Activated CD4-positive, CD25-positive, alpha-beta regulatory T cell treated with anti-CD3 and anti-CD28 coated beads, Interleukin-2, amount 50 U/mL, for 16 hours (primary cell): Measurements from ENCODE around the gene SFXN5.

Experiments used
- DNase-seq: peaks from one replicate; pipeline ENCODE4 v3.0.0-alpha.2; 2020; ENCODE audit warnings: low read depth, low spot score

SFXN5 gene

DNA sequence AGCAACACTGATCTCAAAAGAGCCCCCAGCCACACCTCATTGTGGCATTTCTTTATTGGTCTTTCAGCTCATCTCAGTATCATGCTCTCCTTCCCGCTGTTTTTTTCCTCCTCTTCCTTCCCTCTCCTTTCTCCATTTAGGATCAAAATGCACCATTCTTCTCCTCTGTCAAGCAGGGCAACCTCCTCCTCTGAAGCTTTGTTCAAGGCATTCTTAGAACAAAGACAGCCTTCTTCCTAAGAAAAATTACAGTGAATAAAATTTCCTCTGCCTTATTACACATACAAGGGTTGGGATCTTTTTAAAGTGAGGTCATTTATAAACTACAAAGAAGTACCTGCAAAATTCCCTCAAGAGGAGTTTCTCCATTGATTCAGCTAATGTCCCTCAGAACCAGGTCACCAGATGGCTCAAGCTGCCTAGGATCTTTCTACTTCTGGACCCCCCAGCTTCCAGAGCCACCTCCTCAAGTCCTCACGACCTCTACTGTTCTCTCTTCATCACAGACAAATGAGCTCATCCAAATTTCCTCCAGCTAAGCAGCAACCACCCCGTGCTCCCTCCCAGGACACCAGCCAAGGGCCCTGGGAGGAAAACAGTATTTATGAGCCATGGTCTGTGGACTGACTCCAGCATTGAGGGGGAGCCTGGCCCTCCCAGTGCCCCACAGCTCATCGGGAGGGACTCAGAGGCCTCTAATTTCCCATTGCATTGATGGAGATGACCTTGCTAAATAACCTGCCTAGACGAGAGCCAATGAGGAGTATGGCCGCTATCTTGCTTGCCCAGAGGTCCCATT lies 18.0 kb downstream of the SFXN5 start:
- DNase-seq, result no peak

DNA sequence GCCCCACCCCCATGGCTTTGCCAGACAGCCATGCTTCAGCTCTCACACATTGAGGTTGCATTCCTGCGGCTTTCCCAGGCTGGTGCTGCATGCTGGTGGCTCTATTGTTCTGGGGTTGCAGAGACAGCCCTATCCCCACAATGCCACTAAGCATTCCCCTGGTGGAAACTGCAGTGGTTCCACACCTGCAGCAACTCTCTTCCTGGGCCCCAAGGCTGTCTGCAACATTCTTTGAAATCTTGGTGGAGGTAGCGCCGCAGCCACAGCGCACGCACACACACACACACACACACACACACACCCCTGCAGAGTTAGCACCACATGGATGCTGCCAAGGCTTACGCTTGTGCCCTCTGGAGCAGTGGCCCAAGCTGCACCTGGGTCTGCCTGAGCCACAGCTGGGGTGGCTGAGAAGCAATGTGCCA lies 21.4 kb downstream of the SFXN5 start:
- no peak for DNase-seq

DNA sequence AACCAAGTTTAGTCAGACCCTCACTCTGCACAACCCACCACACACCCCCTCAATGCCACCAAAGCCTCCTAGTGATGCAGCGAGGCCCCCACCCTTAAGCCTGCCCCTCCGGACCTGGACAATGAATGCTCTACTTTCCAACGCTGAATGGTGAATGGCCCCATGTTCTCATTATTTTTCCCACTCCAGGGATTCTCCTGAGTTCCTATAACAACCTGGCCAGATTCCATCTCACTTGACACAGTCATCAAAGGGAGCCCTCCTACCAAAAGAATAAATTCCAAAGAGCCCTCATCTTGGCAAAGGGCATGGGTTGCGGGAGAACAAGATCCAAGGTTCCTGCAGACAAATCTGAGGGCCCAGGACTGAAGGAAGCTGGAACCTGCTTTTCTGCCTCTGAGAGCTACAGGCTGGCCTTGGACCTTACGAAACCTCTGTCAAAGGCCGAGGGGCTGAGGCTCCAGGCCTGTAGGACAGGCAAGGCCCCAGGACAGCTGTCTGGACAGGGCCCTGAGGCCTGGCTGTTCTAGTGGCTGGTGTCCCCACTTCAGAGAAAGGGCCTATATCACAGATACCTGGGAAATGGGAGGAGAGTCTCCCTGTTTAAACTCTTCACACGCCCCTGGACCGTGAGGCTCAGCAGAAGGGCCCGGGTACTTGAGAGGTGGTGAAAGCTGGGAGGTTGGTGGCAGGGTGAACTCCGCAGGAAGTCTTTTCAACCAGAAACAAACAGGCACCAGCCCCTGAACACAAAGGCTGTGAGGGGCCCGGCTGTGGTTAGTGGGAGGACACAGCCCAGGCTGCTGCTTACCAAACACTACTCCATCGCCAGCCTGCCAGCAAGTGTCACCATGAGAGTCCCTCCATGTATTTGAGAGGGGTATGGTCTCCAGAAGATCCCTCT lies 27.3 kb downstream of the SFXN5 start:
- no peak for DNase-seq

DNA sequence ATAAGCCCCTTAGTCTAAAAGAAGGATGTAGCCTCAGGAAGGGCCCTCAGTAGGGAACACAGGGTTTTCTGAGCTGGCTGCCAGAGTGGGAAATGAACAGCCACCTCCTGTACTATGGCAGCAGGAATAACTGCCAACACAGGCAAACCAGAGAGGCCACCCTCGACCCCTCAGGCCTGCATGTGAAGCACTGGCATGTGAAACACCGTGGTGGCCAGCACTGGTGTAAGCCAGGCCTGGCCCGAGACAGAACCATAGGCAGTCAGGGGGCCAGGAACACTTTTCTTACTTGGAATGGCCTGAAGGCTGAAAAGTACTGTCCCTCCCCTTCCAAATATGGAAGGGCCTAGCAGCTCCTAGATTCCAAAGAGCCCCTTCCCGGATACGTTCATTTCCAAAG lies 28.2 kb downstream of the SFXN5 start:
- no peak for DNase-seq

DNA sequence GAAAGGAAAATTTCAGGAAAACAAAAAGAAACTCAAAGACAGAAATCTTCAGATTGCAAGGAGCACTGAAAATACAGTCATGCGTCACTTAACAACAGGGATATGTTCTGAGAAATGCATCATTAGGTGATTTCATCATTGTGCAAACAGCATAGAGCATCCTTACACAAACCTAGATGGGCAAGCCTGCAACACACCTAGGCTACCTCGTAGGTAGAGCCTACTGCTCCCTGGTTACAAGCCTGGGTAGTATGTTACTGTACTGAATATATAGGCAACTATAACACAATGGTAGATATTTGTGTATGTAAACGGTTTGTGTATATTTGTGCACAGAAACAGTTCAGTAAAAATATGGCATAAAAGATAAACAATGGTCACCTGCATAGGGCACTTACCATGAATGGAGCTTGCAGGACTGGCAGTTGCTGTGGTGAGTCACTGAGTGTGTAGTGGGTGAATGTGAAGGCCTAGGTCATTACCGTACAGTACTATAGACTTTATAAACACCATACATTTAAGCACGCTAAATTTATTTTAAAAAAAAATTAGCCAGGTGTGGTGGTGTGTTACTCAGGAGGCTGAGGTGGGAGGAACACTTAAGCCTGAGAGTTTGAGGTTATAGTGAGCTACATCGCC lies 33.4 kb downstream of the SFXN5 start:
- no peak for DNase-seq

DNA sequence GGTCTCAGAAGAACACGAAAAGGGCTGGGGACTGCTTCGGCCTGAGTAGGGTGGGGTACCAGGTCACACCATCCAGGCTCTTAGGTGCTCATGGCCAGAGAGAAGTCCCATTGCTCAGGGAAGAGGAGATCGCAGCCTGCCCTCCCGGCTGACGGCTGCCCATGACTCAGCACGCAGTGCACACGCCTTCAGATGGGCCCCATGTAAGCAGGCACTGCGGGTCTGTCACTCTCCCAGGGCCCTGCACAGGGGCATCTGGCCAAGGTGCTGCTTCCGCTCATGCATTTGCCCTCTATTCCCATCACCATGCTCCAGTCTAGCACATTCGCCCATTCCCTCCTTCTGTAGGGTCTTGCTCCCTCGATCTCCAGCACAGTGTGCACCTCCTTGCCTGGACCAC lies 34.7 kb downstream of the SFXN5 start:
- DNase-seq, result no peak

DNA sequence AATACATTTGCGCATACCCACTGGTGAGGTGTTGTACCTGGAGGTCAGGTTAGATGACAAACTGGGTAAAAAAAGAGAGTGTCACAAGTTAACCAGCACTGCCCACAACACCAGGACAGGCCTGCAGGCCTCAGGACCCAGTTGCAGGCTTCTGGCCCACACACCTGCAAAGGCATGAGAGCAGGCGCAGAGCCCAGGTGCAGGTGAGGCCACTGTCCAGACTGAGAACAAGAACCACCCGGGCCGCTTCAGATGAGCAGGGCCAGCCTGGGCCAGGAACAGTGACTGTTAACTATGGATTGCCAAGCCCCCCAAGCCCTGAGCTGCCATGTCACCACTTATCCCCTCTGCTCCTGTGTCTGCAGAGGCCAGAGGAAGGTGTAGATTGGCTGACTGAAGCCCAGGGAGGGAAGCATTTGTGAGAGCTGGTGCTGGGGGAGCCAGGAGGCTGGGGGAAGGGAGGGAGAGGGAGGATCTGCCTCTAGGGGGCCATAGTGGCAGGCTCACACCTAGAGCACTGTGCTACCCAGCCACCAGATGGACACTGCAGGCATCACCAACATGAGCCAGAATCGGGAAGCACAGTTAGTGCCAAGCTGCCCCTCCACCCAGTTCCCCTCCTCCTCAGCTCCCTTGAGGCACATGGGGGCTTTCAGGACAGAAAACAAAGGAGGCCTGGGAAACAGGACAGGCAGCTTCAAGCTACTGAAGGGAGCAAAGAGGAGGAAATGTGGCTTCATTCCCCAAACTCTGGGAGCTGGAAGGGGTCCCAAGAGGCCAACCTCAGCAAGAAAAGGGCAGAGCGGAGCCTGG lies 35.4 kb downstream of the SFXN5 start:
- no peak for DNase-seq

DNA sequence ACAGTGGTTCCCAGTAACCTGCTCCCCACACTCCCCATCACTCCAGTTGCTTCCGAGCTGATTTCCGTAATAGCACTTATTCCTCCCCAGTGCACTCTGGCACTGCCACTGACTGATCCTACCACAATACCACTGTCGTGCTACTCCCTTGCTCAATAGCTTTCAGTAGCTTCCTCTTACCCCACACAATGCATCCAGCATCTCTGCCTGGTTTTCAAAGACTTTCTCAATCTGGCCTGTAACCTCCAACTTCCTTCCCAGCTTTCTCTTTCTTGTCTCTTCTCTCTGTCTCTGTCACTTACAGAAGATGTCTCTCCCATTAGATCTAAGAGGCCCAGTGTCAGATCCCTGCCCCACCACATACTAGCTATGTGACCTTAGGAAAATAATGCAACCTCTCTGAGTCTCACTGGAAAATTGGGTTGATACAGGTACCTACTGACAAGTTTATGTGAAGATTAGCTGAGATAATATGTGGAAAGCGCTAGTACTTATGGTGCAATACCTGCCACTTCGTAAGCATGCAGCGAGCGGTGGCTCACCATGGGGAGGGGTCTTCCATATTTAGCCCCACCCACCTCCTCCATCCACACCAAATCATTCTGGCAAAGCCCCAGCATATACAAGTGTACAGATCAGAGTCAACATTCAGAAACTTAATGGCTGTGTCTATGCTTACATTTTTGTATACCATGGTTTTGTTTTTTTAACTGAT lies 36.7 kb downstream of the SFXN5 start:
- no peak for DNase-seq

DNA sequence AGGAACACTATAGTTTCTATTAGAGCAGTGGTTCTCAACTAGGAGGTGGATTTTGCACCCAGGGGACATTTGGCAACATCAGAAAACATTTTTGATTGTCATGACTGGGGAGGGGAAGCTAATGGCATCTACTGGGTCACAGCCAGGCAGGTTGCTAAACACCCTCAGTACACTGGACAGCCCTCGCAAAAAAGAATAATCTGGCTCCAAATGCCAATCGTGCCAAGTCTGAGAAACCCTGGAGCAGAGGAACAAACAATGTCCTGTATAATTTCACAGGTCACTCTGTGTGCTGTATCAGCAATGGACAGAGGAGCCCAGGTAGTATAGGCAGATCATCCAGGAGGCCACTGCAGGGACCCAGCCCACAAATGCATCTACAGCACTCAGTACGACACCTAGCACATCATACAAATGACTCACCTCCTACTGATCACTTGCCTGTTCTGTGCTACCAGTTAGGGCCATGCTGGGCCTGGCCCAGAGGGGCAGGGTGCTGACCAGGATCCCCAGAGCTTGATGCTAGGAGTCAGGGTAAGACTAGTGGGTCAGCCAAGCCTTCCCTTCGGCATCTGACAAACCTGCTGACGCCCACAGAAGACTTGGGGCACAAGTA lies 37.6 kb downstream of the SFXN5 start:
- no peak for DNase-seq

DNA sequence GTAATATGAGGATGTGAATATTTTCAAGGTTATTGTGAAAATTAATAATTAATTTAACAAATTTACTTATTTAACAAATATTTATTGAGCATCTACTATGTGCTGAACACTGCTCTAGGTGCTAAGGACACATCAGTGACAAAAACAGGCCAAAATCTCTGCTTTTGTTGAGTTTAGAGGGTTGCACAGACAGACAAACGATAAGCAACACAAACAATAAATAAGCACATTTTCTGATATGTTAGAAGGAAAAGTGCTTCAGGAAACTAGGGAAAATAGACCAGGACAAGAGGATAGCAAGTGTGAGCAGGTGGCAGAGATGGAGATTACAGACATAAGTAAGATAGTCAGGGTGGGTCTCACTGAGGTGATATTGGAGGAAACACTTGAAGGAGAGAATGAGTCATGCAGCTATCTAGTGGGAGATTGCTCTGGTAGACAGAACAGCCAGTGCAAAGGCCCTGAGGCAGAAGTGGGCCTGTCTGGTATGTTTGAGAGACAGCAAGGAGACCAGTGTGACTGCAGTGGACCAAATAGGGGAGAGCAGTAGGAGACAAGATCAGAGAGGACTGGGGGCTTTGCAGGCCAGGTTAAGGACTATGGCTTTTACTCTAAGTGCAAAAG lies 38.3 kb downstream of the SFXN5 start:
- DNase-seq, result no peak

DNA sequence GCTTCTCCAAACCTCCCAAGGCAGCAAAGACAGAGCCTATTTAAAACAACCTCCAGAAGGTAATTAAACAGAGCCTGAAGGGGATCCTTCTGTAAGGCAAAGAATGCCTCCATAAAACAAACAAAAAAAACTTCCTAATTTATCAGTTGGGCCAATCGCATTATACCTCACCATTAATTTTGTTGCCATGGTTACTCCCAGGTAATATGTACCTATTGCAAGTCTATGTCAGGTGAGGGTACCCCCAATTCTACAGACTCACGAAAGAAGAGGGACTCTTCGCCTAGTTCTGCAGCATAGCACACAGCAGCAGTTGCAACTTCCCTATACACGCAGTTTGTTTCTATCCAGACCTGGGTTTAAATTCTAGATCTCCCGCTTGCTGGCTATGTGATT lies 38.8 kb downstream of the SFXN5 start:
- DNase-seq, result no peak

DNA sequence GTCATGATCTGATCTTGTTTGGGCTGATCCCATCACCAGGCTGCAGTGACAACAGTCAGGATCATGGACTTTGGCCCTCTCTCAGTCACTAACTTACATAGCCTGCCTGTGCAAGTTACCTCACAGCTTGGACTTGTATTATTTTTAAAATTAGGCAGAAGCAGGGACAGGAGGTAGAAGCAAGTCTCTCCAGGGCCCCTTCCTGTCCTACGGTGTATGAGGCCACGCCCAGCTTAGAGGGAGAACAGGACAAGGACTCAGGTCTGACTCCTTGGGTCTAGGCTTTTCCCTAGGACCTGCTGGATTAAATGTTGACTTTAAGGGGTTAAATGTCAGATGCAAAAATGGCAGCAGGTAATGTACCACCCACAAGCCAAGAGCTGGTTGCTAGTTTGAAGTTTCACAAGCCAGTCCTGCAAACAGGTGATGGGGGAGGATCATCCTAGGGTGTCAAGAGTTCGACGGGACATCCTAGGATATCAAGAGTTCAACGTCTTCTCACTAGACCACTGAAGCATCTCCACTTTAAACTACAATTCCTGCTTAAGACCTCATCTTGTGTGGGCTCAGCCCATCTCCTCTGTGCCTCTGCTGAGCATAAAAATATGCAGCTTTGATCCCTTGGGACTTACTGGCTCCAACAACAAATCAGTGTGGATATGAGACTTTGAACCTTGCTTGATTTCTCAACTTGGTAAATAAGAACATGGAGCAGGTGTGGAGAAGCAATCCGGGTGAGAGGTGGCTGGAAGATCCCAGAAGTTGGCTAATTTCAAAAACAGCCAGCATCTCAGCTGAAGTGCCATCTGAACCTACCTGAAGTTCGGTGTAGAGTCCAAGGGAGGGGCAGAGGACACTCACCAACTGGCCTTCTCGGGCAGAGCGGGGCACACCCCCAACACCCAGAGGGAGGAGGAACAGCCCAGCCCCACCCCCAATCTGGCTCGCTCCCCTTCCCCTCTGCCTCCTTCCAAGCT lies 39.5 kb downstream of the SFXN5 start:
- DNase-seq, result no peak

DNA sequence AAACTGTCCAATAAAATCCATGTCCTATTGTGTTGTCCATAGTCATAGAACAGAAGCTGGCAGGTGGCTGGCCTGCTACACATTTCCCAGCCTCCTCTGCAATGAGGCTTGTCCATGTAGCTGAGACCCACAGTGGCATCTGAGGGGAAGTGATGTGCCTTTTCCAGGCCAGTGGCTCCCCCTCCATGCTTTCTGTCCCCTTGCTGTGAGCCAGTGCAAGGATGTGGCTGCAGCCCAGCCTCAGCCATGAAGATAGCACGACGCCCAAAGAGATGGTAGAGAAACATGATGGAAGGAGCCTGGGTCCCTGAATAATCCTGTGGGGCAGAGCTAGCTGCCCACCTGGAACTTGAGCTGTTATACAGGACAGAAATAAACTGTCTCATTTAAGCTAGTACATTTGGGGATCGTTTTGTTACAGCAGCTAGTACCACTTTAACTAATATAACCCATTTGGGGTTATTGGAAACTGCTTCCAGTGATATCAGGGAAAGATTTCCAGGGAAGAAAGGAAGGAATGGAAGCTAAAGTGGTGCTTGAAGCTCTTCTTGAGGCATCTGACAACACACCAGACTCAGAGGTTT lies 40.3 kb downstream of the SFXN5 start:
- no peak for DNase-seq

DNA sequence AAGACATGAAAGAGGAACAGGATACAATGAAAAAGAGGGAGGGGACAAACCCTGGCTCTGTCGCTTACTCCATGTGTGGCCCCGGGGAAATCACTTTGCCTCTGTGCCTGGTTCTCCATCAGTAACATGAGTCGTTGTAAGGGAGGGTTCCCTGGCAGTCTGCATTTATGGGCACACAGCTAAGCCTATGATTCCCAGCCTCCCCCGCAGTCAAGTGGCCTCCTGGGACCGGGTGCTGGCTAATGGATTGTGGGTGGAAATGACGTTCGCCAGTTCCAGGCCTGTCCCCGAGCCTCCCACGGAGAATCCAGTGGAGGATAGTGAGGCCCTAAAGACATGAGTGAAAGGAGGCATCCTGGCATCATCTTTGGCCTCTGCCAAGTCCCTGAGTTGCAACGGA lies 42.7 kb downstream of the SFXN5 start:
- no peak for DNase-seq

DNA sequence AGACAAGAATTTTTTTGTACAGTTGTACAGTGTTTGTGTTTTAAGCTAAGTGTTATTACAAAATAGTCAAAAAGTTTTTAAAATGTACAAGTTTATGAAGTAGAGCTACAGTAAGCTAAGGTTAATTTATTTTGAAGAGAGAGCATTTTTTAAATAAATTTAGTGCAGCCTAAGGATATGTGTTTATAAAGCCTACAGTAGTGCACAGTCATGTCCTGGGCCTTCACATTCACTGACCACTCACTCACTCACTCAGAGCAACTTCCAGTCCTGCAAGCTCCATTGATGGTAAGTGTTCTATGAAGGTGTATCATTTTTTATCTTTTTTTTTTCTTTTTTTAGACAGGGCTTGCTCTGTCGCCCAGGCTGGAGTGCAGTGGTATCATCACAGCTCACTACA lies 44.2 kb downstream of the SFXN5 start:
- no peak for DNase-seq

DNA sequence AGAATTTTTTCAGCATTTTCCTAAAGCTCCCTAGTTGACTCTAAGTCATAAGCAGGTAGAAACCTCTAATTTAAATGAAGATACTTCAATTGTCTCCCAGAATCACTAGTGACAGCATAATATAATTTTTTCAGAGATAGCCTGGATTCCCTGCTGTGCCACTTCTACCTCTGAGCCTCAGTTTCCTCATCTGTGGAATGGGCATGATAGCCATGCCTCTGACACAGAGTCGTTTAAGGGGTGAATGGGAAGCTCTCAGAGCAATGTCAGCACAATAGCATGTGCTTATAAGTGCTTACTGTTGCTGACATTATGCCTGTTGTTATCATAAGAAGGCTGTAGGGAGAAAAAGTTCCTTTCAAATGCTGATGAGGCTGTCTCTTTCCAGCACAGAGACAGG lies 48.0 kb downstream of the SFXN5 start:
- DNase-seq, result no peak

DNA sequence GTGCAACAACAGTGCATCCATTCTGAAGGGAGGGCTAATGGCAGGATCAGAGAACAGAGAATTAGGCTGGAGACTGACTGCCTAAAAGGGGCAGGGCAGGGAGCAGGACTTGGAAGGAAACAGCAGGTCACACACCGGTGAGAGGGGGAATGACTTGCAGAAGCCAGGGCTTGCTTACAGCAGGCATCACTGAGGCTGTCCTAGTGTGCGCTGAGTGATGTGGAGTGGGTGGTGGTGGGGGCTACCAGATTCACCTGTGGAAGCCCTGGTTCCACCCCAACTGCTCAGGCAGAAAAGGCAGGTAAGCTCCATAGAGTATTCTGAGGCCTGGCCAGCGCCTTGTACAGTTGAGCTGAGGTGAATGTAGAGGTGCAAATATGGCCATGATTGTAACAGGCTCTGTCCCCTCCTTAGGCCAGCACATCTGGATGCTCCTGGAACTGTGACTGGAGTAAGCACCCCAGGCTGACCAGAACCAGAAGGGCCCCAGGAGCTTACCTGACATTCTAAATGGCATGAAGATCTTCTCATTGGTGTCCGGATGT lies 49.4 kb downstream of the SFXN5 start:
- no peak for DNase-seq

DNA sequence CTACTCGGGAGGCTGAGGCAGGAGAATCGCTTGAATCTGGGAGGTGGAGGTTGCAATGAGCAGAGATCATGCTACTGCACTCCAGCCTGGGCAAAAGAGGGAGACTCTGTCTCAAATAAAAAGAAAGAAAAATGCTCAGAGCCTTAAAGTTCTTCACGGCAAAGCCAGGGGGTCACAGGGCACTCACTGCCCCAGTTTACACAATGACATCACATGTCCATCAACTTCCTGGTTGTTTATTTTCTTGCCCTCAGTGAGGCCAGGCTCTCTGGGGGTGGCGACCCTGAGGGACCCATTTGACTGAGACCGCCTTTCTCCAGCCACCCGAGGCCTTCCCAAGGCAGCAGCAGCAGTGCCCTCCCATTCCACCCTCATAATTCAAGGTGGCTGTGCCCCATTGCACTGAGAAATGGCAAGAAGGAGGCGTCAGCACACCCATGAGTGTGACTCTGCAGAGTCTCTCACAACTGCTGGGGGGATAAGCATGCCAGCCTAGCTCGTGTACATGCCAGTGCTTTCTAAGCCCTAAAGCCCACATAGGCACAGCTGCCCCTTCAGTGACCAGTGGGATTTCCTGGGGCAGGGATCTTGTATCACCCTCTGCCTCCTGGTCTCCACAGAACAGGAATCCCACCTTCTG lies 50.0 kb downstream of the SFXN5 start:
- no peak for DNase-seq
